ENCODE measurements around the gene GRIA3. TPM values are rescaled to one million over a fixed set of nuclear protein-coding genes. Genes with fewer than 3 reads are reported as not detected.
"Not testable (repeated sequence)": the region's sequence is repeated elsewhere in the genome, so short reads cannot be mapped to it uniquely, and the experiment has no call there.

The GRIA3 gene
- total RNA-seq, 1 experiment from 2014 or later, result not detected

GRCh38 chrX:123358457-123358856, 174.4 kb downstream of the GRIA3 start:
- intact Hi-C loops (cut with micrococcal nuclease; ENCODE audit: unreplicated experiment), result no loop called here
- no TSS peak for BruUV-seq (replicated peaks)
- POLR2A ChIA-PET (ENCODE audit: unreplicated experiment), result no interaction called here

GRCh38 chrX:123361371-123361770, 177.3 kb downstream of the GRIA3 start:
- no TSS peak for BruUV-seq (replicated peaks)
- intact Hi-C loops (cut with micrococcal nuclease; ENCODE audit: unreplicated experiment), result no loop called here
- no peaks in the 10 kb centered on the region for H3K9me2 ChIP-seq (ENCODE audit: insufficient read depth)
- TF ChIP-seq CTCF (conservative IDR thresholded peaks at IDR 0.05) (no peak), EZH2 (IDR thresholded peaks at IDR 0.05; ENCODE audit: low read depth) (no peak)
- H2AFZ ChIP-seq, result no peak overlapping the region
- no peak overlapping the region for H3K4me2 ChIP-seq
- 0 out of 2 replicates have a peak, but pooled peaks cover 4% of the 10 kb centered on the region for H4K20me1 ChIP-seq (ENCODE audit: insufficient read depth)
- DNase-seq, result no peak
- no peaks in the 10 kb centered on the region for H3K36me3 ChIP-seq (ENCODE audit: low read depth)
- ChIA-PET POLR2A (ENCODE audit: unreplicated experiment) (no interaction called here), CTCF (no interaction called here)
- H3K4me1 ChIP-seq (replicated peaks; ENCODE audit: insufficient read depth), result no peaks in the 10 kb centered on the region
- H3K4me3 ChIP-seq, result no peak overlapping the region
- H3K27ac ChIP-seq, result no peak overlapping the region
- H3F3A ChIP-seq (ENCODE audit: insufficient read depth, low read depth), result no peaks in the 10 kb centered on the region
- no peaks in the 10 kb centered on the region for H3K27me3 ChIP-seq (ENCODE audit: insufficient read depth, low read depth)
- H3K79me2 ChIP-seq (ENCODE audit: low read depth), result no peaks in the 10 kb centered on the region
- H3K9me3 ChIP-seq (ENCODE audit: insufficient read depth, low read depth), result no peaks in the 10 kb centered on the region

More at GRCh38 chrX:123358457-123358856, 174.4 kb downstream of the GRIA3 start:
- H3K27ac ChIP-seq, result no peak overlapping the region
- no peak for TF ChIP-seq EZH2 (IDR thresholded peaks at IDR 0.05; ENCODE audit: low read depth)
- TF ChIP-seq CTCF (conservative IDR thresholded peaks at IDR 0.05), result no peak
- H2AFZ ChIP-seq, result no peak overlapping the region
- no peaks in the 10 kb centered on the region for H3F3A ChIP-seq (ENCODE audit: insufficient read depth, low read depth)
- DNase-seq, result no peak
- CTCF ChIA-PET, result no interaction called here
- H3K4me2 ChIP-seq, result no peak overlapping the region
- no peaks in the 10 kb centered on the region for H3K36me3 ChIP-seq (ENCODE audit: low read depth)
- no peaks in the 10 kb centered on the region for H3K9me2 ChIP-seq (ENCODE audit: insufficient read depth)
- H3K79me2 ChIP-seq (ENCODE audit: low read depth), result no peaks in the 10 kb centered on the region
- H3K27me3 ChIP-seq (ENCODE audit: insufficient read depth, low read depth), result no peaks in the 10 kb centered on the region
- H3K4me3 ChIP-seq, result no peak overlapping the region
- no peaks in the 10 kb centered on the region for H3K4me1 ChIP-seq (replicated peaks; ENCODE audit: insufficient read depth)
- no peaks in the 10 kb centered on the region for H3K9me3 ChIP-seq (ENCODE audit: insufficient read depth, low read depth)
- 0 out of 2 replicates have a peak, but pooled peaks cover 4% of the 10 kb centered on the region for H4K20me1 ChIP-seq (ENCODE audit: insufficient read depth)

GRCh38 chrX:123386196-123386595, 202.1 kb downstream of the GRIA3 start:
- H3K9me2 ChIP-seq (ENCODE audit: insufficient read depth); H3F3A ChIP-seq (ENCODE audit: insufficient read depth, low read depth); H3K27me3 ChIP-seq (ENCODE audit: insufficient read depth, low read depth); H3K4me3 ChIP-seq; H2AFZ ChIP-seq; H3K4me2 ChIP-seq; H3K36me3 ChIP-seq (ENCODE audit: low read depth); H3K27ac ChIP-seq; H3K9me3 ChIP-seq (ENCODE audit: insufficient read depth, low read depth); DNase-seq; CTCF ChIA-PET; BruUV-seq (replicated peaks); H3K4me1 ChIP-seq (replicated peaks; ENCODE audit: insufficient read depth); H3K79me2 ChIP-seq (ENCODE audit: low read depth); POLR2A ChIA-PET (ENCODE audit: unreplicated experiment); H4K20me1 ChIP-seq (ENCODE audit: insufficient read depth): not testable (repeated sequence)
- intact Hi-C loops (cut with micrococcal nuclease; ENCODE audit: unreplicated experiment), result loop anchor here (10.0 kb wide), 1 partner anchor 451 kb away; no protein-coding TSS in a partner anchor

- Histone ChIP-seq H3K9me2 (ENCODE audit: insufficient read depth) (no peaks in the 10 kb centered on the region; the same call in none of the 2 replicates), H2AFZ (no peak overlapping the region), H3K4me2 (no peak overlapping the region), H3K27ac (no peak overlapping the region), H3F3A (ENCODE audit: insufficient read depth, low read depth) (no peaks in the 10 kb centered on the region), H3K9me3 (ENCODE audit: insufficient read depth, low read depth) (no peaks in the 10 kb centered on the region), H3K36me3 (ENCODE audit: low read depth) (no peaks in the 10 kb centered on the region), H3K4me3 (no peak overlapping the region), H3K27me3 (ENCODE audit: insufficient read depth, low read depth) (no peaks in the 10 kb centered on the region), H3K4me1 (replicated peaks; ENCODE audit: insufficient read depth) (no peaks in the 10 kb centered on the region), H3K79me2 (ENCODE audit: low read depth) (no peaks in the 10 kb centered on the region), H4K20me1 (ENCODE audit: insufficient read depth) (no peaks in the 10 kb centered on the region)
- intact Hi-C loops (cut with micrococcal nuclease; ENCODE audit: unreplicated experiment), result no loop called here
- no peak for TF ChIP-seq CTCF (conservative IDR thresholded peaks at IDR 0.05)
- TF ChIP-seq EZH2 (IDR thresholded peaks at IDR 0.05; ENCODE audit: low read depth), result no peak
- no peak for DNase-seq
- ChIA-PET CTCF (no interaction called here), POLR2A (ENCODE audit: unreplicated experiment) (no interaction called here)
- no TSS peak for BruUV-seq (replicated peaks)
Measured at GRCh38 chrX:123392921-123393320, 208.8 kb downstream of the GRIA3 start.

Data from PC-9 (cell line).